H9 (cell line): ENCODE data around the gene TRPM1. TPM values are rescaled to one million over a fixed set of nuclear protein-coding genes. Genes with fewer than 3 reads are reported as not detected.

Experiments used
- DNase-seq: peaks from one replicate; pipeline ENCODE4 v3.0.0-alpha.2; 2017
- H2AFZ ChIP-seq: one replicate; pipeline ENCODE4 v1.6.1; 2013; ENCODE audit warnings: mild to moderate bottlenecking, low read length, control low read depth, moderate library complexity
- H2AK5ac ChIP-seq: 2 replicates; pipeline ENCODE4 v1.6.1; 2013; ENCODE audit warnings: low read length, control low read depth, mixed read lengths; ENCODE audit not compliant: insufficient read length
- H2BK120ac ChIP-seq: one replicate; pipeline ENCODE4 v1.6.1; 2013; ENCODE audit warnings: low read depth, mild to moderate bottlenecking, low read length, control low read depth, inconsistent platforms; ENCODE audit not compliant: poor library complexity, severe bottlenecking
- H2BK12ac ChIP-seq: 2 replicates; pipeline ENCODE4 v1.6.1; 2013; ENCODE audit warnings: low read length, control low read depth, mixed read lengths, low read depth; ENCODE audit not compliant: insufficient read length
- H2BK15ac ChIP-seq: 2 replicates; pipeline ENCODE4 v1.6.1; 2013; ENCODE audit warnings: low read depth, low read length, control low read depth
- H2BK20ac ChIP-seq: one replicate; pipeline ENCODE4 v1.6.1; 2013; ENCODE audit warnings: low read depth, mild to moderate bottlenecking, low read length, control low read depth, inconsistent platforms; ENCODE audit not compliant: poor library complexity, severe bottlenecking
- H2BK5ac ChIP-seq: 2 replicates; pipeline ENCODE4 v1.6.1; 2013; ENCODE audit warnings: low read length, control low read depth, mixed read lengths; ENCODE audit not compliant: insufficient read length
- H3K14ac ChIP-seq: 2 replicates; pipeline ENCODE4 v1.6.1; 2013; ENCODE audit warnings: low read length, control low read depth; ENCODE audit not compliant: insufficient read depth
- H3K18ac ChIP-seq: 2 replicates; pipeline ENCODE4 v1.6.1; 2013; ENCODE audit warnings: low read depth, mild to moderate bottlenecking, mixed read lengths, low read length, control low read depth; ENCODE audit not compliant: insufficient read length
- H3K23ac ChIP-seq: 2 replicates; pipeline ENCODE4 v1.6.1; 2013; ENCODE audit warnings: low read length, control low read depth, mixed read lengths, low read depth; ENCODE audit not compliant: insufficient read length
- H3K23me2 ChIP-seq: 2 replicates; pipeline ENCODE4 v1.6.1; 2013; ENCODE audit warnings: low read depth, mild to moderate bottlenecking, mixed read lengths, low read length, control low read depth; ENCODE audit not compliant: insufficient read length, poor library complexity, severe bottlenecking
- H3K27ac ChIP-seq: 2 replicates; pipeline ENCODE4 v1.5.1; 2013; ENCODE audit warnings: low read length, control low read depth, mixed read lengths, low read depth; ENCODE audit not compliant: insufficient read length
- H3K27me3 ChIP-seq: 2 replicates; pipeline ENCODE4 v1.6.1; 2013; ENCODE audit warnings: low read length, control low read depth, inconsistent platforms; ENCODE audit not compliant: insufficient read depth
- H3K4ac ChIP-seq: 2 replicates; pipeline ENCODE4 v1.6.1; 2013; ENCODE audit warnings: low read depth, mild to moderate bottlenecking, control low read depth, inconsistent platforms, low read length, moderate library complexity
- H3K4me1 ChIP-seq: 2 replicates; pipeline ENCODE4 v1.6.1; 2013; ENCODE audit warnings: low read length, control low read depth, inconsistent platforms; ENCODE audit not compliant: insufficient read depth
- H3K4me2 ChIP-seq: 2 replicates; pipeline ENCODE4 v1.6.1; 2013; ENCODE audit warnings: low read length, control low read depth, mixed read lengths; ENCODE audit not compliant: insufficient read length, insufficient read depth
- H3K56ac ChIP-seq: 2 replicates; pipeline ENCODE4 v1.6.1; 2013; ENCODE audit warnings: low read depth, mild to moderate bottlenecking, mixed read lengths, low read length, control low read depth; ENCODE audit not compliant: insufficient read length
- H3K79me1 ChIP-seq: 2 replicates; pipeline ENCODE4 v1.6.1; 2013; ENCODE audit warnings: low read depth, mild to moderate bottlenecking, moderate library complexity, low read length, control low read depth, inconsistent platforms; ENCODE audit not compliant: insufficient read depth, poor library complexity, severe bottlenecking
- H3K79me2 ChIP-seq: 2 replicates; pipeline ENCODE4 v1.6.1; 2013; ENCODE audit warnings: low read length, control low read depth, inconsistent platforms; ENCODE audit not compliant: insufficient read depth
- H3K9ac ChIP-seq: 2 replicates; pipeline ENCODE4 v1.6.1; 2013; ENCODE audit warnings: low read length, control low read depth, mixed read lengths; ENCODE audit not compliant: insufficient read length; ENCODE audit errors: extremely low read depth
- H3K9me3 ChIP-seq: one replicate; pipeline ENCODE4 v1.6.1; 2013; ENCODE audit warnings: low read depth, low read length, inconsistent platforms; ENCODE audit not compliant: control insufficient read depth
- H3T11ph ChIP-seq: one replicate; pipeline ENCODE4 v1.6.1; 2013; ENCODE audit warnings: mild to moderate bottlenecking, low read length, control low read depth, inconsistent platforms
- H4K20me1 ChIP-seq: one replicate; pipeline ENCODE4 v1.6.1; 2013; ENCODE audit not compliant: control insufficient read depth, insufficient read length, insufficient read depth
- H4K5ac ChIP-seq: 2 replicates; pipeline ENCODE4 v1.6.1; 2013; ENCODE audit warnings: low read depth, mild to moderate bottlenecking, mixed read lengths, low read length, control low read depth; ENCODE audit not compliant: insufficient read length
- H4K8ac ChIP-seq: replicated peaks from 2 replicates; pipeline ENCODE4 v1.6.1; 2013; ENCODE audit warnings: low read length, control low read depth, mixed read lengths, low read depth; ENCODE audit not compliant: insufficient read length
- H4K91ac ChIP-seq: 2 replicates; pipeline ENCODE4 v1.6.1; 2013; ENCODE audit warnings: low read depth, mild to moderate bottlenecking, moderate library complexity, mixed read lengths, low read length, control low read depth; ENCODE audit not compliant: insufficient read length
- H3K27ac Mint-ChIP-seq, 3 experiments: 2 replicates in 2 of 3; 3 replicates in 1 of 3; pipeline ENCODE4 v1.8.0; 2020 to 2021; ENCODE audit warnings: mixed read lengths in 3 of 3, mild to moderate bottlenecking in 1 of 3, moderate library complexity in 1 of 3
- H3K27me3 Mint-ChIP-seq: 2 replicates; pipeline ENCODE4 v1.8.0; 2021; ENCODE audit warnings: low read depth, mild to moderate bottlenecking, moderate library complexity, mixed read lengths
- H3K36me3 Mint-ChIP-seq, 3 experiments: 2 replicates in 2 of 3; 3 replicates in 1 of 3; pipeline ENCODE4 v1.8.0; 2020 to 2021; ENCODE audit warnings: low read depth in 3 of 3, mixed read lengths in 3 of 3; ENCODE audit not compliant: insufficient read depth in 1 of 3
- H3K4me1 Mint-ChIP-seq, 2 experiments: 2 replicates each; pipeline ENCODE4 v1.8.0; 2020; ENCODE audit warnings: mixed read lengths in 2 of 2
- H3K4me3 Mint-ChIP-seq, 2 experiments: 2 replicates in 1 of 2; 3 replicates in 1 of 2; pipeline ENCODE4 v1.8.0; 2020 to 2021; ENCODE audit warnings: mild to moderate bottlenecking in 2 of 2, mixed read lengths in 2 of 2, moderate library complexity in 1 of 2
- H3K9me3 Mint-ChIP-seq, 2 experiments: 2 replicates in 1 of 2; 3 replicates in 1 of 2; pipeline ENCODE4 v1.8.0; 2020; ENCODE audit warnings: mild to moderate bottlenecking in 2 of 2, mixed read lengths in 2 of 2, moderate library complexity in 1 of 2
- WGBS: extraction: QIAGEN DNeasy Blood & Tissue Kit; methylation state at CpG from one replicate; pipeline ENCODE4 v1.1.7; 2013; ENCODE audit warnings: missing lambda C conversion rate, low lambda C conversion rate, mixed read lengths; ENCODE audit not compliant: insufficient read length; ENCODE audit errors: extremely low coverage; 5-methylcytosine and 5-hydroxymethylcytosine counted together
- total RNA-seq: library from RNA; stranded (reverse); gene quantifications from 2 replicates; pipeline ENCODE4 v1.2.1, GENCODE V29; 2021
- TF ChIP-seq, protein P1 (sequence below): fragments of 200-600 bp; sonication (generic); conservative IDR thresholded peaks from 3 replicates; pipeline ENCODE4 v1.8.0; 2021; ENCODE audit warnings: antibody characterized with exemption, mild to moderate bottlenecking

Gene TRPM1
- total RNA-seq, 1 experiment from 2014 or later = not detected

DNA sequence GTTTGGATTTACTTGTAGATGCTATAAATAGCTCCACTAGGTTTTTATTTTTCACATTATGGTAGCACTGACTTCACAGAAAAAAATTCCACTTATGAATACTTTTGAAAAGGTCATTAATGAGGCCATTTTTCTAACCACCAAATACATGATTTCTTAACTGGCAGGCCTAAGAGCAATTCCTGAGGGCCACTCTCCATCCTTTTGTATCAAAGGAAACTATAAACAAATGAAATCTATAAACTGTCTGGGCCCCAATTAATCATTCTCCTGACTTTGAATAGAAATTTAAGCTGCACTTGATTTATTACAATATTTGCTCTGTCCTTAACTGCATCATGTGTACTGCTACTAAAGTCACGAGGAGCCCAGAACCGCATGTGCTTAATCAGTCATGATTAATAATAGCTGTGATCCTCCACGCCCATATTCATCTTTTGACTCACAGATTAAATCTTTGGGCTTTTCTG is 85.0 kb downstream of the TRPM1 start:
- Mint-ChIP-seq H3K9me3 (peaks cover 20 to 21% of the 10 kb centered on the region in 2 experiments), H3K27ac (no peak overlapping the region)
- TF ChIP-seq, protein P1, sequence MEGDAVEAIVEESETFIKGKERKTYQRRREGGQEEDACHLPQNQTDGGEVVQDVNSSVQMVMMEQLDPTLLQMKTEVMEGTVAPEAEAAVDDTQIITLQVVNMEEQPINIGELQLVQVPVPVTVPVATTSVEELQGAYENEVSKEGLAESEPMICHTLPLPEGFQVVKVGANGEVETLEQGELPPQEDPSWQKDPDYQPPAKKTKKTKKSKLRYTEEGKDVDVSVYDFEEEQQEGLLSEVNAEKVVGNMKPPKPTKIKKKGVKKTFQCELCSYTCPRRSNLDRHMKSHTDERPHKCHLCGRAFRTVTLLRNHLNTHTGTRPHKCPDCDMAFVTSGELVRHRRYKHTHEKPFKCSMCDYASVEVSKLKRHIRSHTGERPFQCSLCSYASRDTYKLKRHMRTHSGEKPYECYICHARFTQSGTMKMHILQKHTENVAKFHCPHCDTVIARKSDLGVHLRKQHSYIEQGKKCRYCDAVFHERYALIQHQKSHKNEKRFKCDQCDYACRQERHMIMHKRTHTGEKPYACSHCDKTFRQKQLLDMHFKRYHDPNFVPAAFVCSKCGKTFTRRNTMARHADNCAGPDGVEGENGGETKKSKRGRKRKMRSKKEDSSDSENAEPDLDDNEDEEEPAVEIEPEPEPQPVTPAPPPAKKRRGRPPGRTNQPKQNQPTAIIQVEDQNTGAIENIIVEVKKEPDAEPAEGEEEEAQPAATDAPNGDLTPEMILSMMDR = no peak

More for the DNA sequence above, 85.0 kb downstream of the TRPM1 start:
- no peak overlapping the region for H3K18ac ChIP-seq
- H3K9me3 ChIP-seq = no peaks in the 10 kb centered on the region
- no peak overlapping the region for H2BK20ac ChIP-seq
- H3K79me1 ChIP-seq = no peaks in the 10 kb centered on the region
- H3K23me2 ChIP-seq = no peaks in the 10 kb centered on the region
- H3T11ph ChIP-seq = no peak overlapping the region
- H3K4me3 Mint-ChIP-seq = no peak overlapping the region
- H4K91ac ChIP-seq = no peak overlapping the region
- no peak overlapping the region for H2BK5ac ChIP-seq
- no peaks in the 10 kb centered on the region for H3K27me3 ChIP-seq
- H3K36me3 Mint-ChIP-seq = peaks cover 6 to 19% (median 7%) of the 10 kb centered on the region in 3 experiments; a peak in 6 of 7 replicates
- H3K56ac ChIP-seq = no peak overlapping the region
- DNase-seq = no peak
- H3K23ac ChIP-seq = no peak overlapping the region
- no peak overlapping the region for H2AK5ac ChIP-seq
- no peak overlapping the region for H3K9ac ChIP-seq
- H4K8ac ChIP-seq = no peak overlapping the region
- no peaks in the 10 kb centered on the region for H4K20me1 ChIP-seq
- no peak overlapping the region for H3K27ac ChIP-seq
- WGBS = no CpG with 5 or more reads among the region's 3 CpGs
- no peak overlapping the region for H3K14ac ChIP-seq
- H2BK12ac ChIP-seq = no peak overlapping the region
- H2BK15ac ChIP-seq = no peak overlapping the region
- H4K5ac ChIP-seq = no peak overlapping the region
- no peaks in the 10 kb centered on the region for H3K79me2 ChIP-seq
- H2BK120ac ChIP-seq = no peak overlapping the region
- no peak overlapping the region for H2AFZ ChIP-seq
- peaks cover 16 to 18% of the 10 kb centered on the region in 2 experiments for H3K4me1 Mint-ChIP-seq
- no peak overlapping the region for H3K4me2 ChIP-seq
- H3K4me1 ChIP-seq = no peaks in the 10 kb centered on the region
- no peak overlapping the region for H3K4ac ChIP-seq
- H3K27me3 Mint-ChIP-seq = no peaks in the 10 kb centered on the region; the same call in 1 of the 2 replicates
